ENCODE measurements around the gene AREL1.

The AREL1 gene

GRCh38 chr14:74685056-74685455 lies 27.8 kb downstream of the AREL1 start:
- H3K4me1 ChIP-seq (ENCODE audit: control insufficient read depth, insufficient read depth, low read length): no peaks in the 10 kb centered on the region
- peaks cover 25 to 72% of the 10 kb centered on the region in 2 experiments for H3K36me3 ChIP-seq (ENCODE audit: control insufficient read depth in 2 of 2, insufficient read depth in 1 of 2, low read length in 2 of 2)
- no peaks in the 10 kb centered on the region for H3K9me3 ChIP-seq (ENCODE audit: control insufficient read depth, insufficient read depth, low read depth, low read length)
- ChIA-PET POLR2A (no interaction called here), CTCF (interaction anchor here (1.3 kb wide), 1 partner anchor 72 kb away, joined by 3 read pairs; the partner anchor contains the start of gene LTBP2)
- H3K4me3 ChIP-seq (ENCODE audit: low read depth, low read length): no peak overlapping the region
- H3K27ac ChIP-seq (ENCODE audit: extremely low read depth, low read depth, low read length): no peak overlapping the region
- TF ChIP-seq ZNF501 (tag by site-specific recombination; IDR thresholded peaks at IDR 0.05): no peak
- TF ChIP-seq ZNF600 (tag by site-specific recombination; IDR thresholded peaks at IDR 0.05): no peak
- no peak for TF ChIP-seq SP3 (tag by site-specific recombination; IDR thresholded peaks at IDR 0.05)
- TF ChIP-seq ZNF37A (tag by site-specific recombination; IDR thresholded peaks at IDR 0.05): no peak
- no peak for TF ChIP-seq ZNF623 (tag by site-specific recombination; IDR thresholded peaks at IDR 0.05)
- TF ChIP-seq HOXD13 (CRISPR knock-in tag; IDR thresholded peaks at IDR 0.05; ENCODE audit: borderline replicate concordance): no peak
- no peak for TF ChIP-seq ZNF529 (tag by site-specific recombination; IDR thresholded peaks at IDR 0.05; ENCODE audit: insufficient replicate concordance)
- TF ChIP-seq ZNF416 (tag by site-specific recombination; IDR thresholded peaks at IDR 0.05): no peak
- TF ChIP-seq BCL11B (tag by site-specific recombination; IDR thresholded peaks at IDR 0.05; ENCODE audit: low read depth): no peak
- TF ChIP-seq ZBTB1 (tag by site-specific recombination; IDR thresholded peaks at IDR 0.05): no peak
- no peak for TF ChIP-seq ZNF311 (tag by site-specific recombination; IDR thresholded peaks at IDR 0.05; ENCODE audit: borderline replicate concordance)
- no peak for TF ChIP-seq ZNF449 (tag by site-specific recombination; IDR thresholded peaks at IDR 0.05)
- no peak for TF ChIP-seq BCL6B (tag by site-specific recombination; IDR thresholded peaks at IDR 0.05)
- TF ChIP-seq ZNF518A (tag by site-specific recombination; conservative IDR thresholded peaks at IDR 0.05; ENCODE audit: low read depth): no peak
- no peak for TF ChIP-seq ZNF274 (IDR thresholded peaks at IDR 0.05; ENCODE audit: low read length)
- TF ChIP-seq ZNF274 (tag by site-specific recombination; IDR thresholded peaks at IDR 0.05; ENCODE audit: borderline replicate concordance): no peak
- TF ChIP-seq ZNF747 (tag by site-specific recombination; IDR thresholded peaks at IDR 0.05): no peak

GRCh38 chr14:74684434-74684833 lies 28.4 kb downstream of the AREL1 start:
- Histone ChIP-seq H3K9me3 (ENCODE audit: control insufficient read depth, insufficient read depth, low read depth, low read length) (no peaks in the 10 kb centered on the region), H3K36me3 (ENCODE audit: control insufficient read depth in 2 of 2, insufficient read depth in 1 of 2, low read length in 2 of 2) (peaks cover 21 to 69% of the 10 kb centered on the region in 2 experiments), H3K4me1 (ENCODE audit: control insufficient read depth, insufficient read depth, low read length) (no peaks in the 10 kb centered on the region), H3K4me3 (ENCODE audit: low read depth, low read length) (no peak overlapping the region), H3K27ac (ENCODE audit: extremely low read depth, low read depth, low read length) (no peak overlapping the region)
- CTCF ChIA-PET: interaction anchor here (1.0 kb wide), 1 partner anchor 82 kb away, joined by 4 read pairs; no protein-coding TSS in a partner anchor
- POLR2A ChIA-PET: no interaction called here
- no peak for TF ChIP-seq ZNF660 (tag by site-specific recombination; IDR thresholded peaks at IDR 0.05)
- TF ChIP-seq PBX3 (CRISPR knock-in tag; IDR thresholded peaks at IDR 0.05): no peak
- TF ChIP-seq ZNF677 (tag by site-specific recombination; IDR thresholded peaks at IDR 0.05): no peak
- no peak for TF ChIP-seq SCRT2 (tag by site-specific recombination; IDR thresholded peaks at IDR 0.05)
- no peak for TF ChIP-seq ZFHX2 (tag by site-specific recombination; conservative IDR thresholded peaks at IDR 0.05)
- no peak for TF ChIP-seq ZNF248 (tag by site-specific recombination; IDR thresholded peaks at IDR 0.05)
- TF ChIP-seq PRDM1 (tag by site-specific recombination; IDR thresholded peaks at IDR 0.05): no peak
- no peak for TF ChIP-seq PRDM10 (tag by site-specific recombination; IDR thresholded peaks at IDR 0.05)
